K562 (cell line): ENCODE results near the gene LZTS3. TPM values are rescaled to one million over a fixed set of nuclear protein-coding genes. Genes with fewer than 3 reads are reported as not detected.

Source experiments
- KLF10 ChIP-seq: fragments of 250-450 bp; sonication (Bioruptor Pico); IDR thresholded peaks from 2 replicates; pipeline ENCODE4 v1.6.1; 2021; ENCODE audit warnings: matching md5 sums
- PML ChIP-seq: IDR thresholded peaks from 2 replicates; pipeline ENCODE4 v1.6.1; 2012; ENCODE audit warnings: low read length, inconsistent platforms
- RERE ChIP-seq: sonication (generic); formaldehyde crosslinking; IDR thresholded peaks from 2 replicates; pipeline ENCODE4 v1.8.0; 2023; ENCODE audit warnings: missing genetic modification reagents, mild to moderate bottlenecking, borderline replicate concordance
- RNF2 ChIP-seq: sonication (generic); IDR thresholded peaks from 2 replicates; pipeline ENCODE4 v1.6.1; 2016
- SMAD4 ChIP-seq: fragments of 250-450 bp; sonication (Bioruptor Pico); conservative IDR thresholded peaks from 2 replicates; pipeline ENCODE4 v1.8.0; 2021; ENCODE audit warnings: inconsistent platforms, mild to moderate bottlenecking, moderate library complexity
- SRF ChIP-seq, 2 experiments: fragments of 250-450, 450-650 bp in 1 of 2; sonication (Bioruptor Pico) in 1 of 2; sonication (generic) in 1 of 2; formaldehyde crosslinking; IDR thresholded peaks; 2 replicates each; pipeline versions ENCODE4 v1.5.0 to v1.5.1; 2020 to 2022; ENCODE audit warnings: mild to moderate bottlenecking in 1 of 2, missing genetic modification reagents in 1 of 2
- ZBTB17 ChIP-seq: fragments of 450-650 bp; formaldehyde crosslinking; IDR thresholded peaks from 2 replicates; pipeline ENCODE4 v1.4.0; 2020; ENCODE audit warnings: mild to moderate bottlenecking
- polyA plus RNA-seq, 8 experiments: library from polyadenylated mRNA; depleted of rRNA in 4 of 8; stranded (reverse) in 5 of 8; unstranded in 3 of 8; fragments of >200 nt; fragmentation: Nextera tagmentation in 2 of 8; fragmentation: Illumina TruSeq in 1 of 8; extraction: Ambion mirVana in 2 of 8; extraction: Trizol in 1 of 8; gene quantifications; 2 replicates each; pipeline versions ENCODE4 v1.2.1 to v1.2.3, GENCODE V29; 2011 to 2014; ENCODE audit warnings: inconsistent platforms in 1 of 8, missing spikeins in 1 of 8
- total RNA-seq, 7 experiments: library from RNA; depleted of rRNA in 6 of 7; stranded (reverse); fragments of >200 nt in 6 of 7; fragmentation: Illumina TruSeq in 2 of 7; extraction: Trizol in 2 of 7; gene quantifications; 2 replicates each; pipeline versions ENCODE4 v1.2.1 to v1.2.3, GENCODE V29; 2011 to 2021; ENCODE audit warnings: low replicate concordance in 1 of 7

The LZTS3 gene
- total and polyA plus RNA-seq, 9 of the 15 experiments (the other 6 are each of a cell fraction or from before 2014, with no cell fraction given) = 0.07 to 2.9 (median 2.0) TPM

GRCh38 chr20:3164763-3165410, 8.5 kb downstream of the LZTS3 start (continued):
- TF ChIP-seq RERE (no peak), SMAD4 (CRISPR knock-in tag) (no peak), KLF10 (CRISPR knock-in tag) (no peak), PML (no peak), SRF (CRISPR knock-in tag; IDR thresholded peaks at IDR 0.05) (no peak), RNF2 (no peak), ZBTB17 (CRISPR knock-in tag) (no peak)
